Sciatic nerve (tissue), 2 donors: ENCODE results near the gene TMEM185B. TPM values are rescaled to one million over a fixed set of nuclear protein-coding genes. Genes with fewer than 3 reads are reported as not detected.

Source experiments
- ATAC-seq: fragments of 200-7000 bp; cut with Tn5 transposase; one replicate; pipeline ENCODE4 v1.9.1; 2020; ENCODE audit warnings: mild to moderate bottlenecking, moderate library complexity
- DNase-seq: peaks from one replicate; pipeline ENCODE4 v3.0.0-alpha.2; 2020; ENCODE audit warnings: low spot score
- intact Hi-C: fragments of 100-400 bp; cut with DNase I; formaldehyde crosslinking; loops from one replicate; pipeline ENCODE4 v1.14.2; 2022
- total RNA-seq: library from RNA; stranded (reverse); fragmentation: NEBNext Ultra II Directional; extraction: Animal tissue kit (Norgen Biotek cat#: 25700); gene quantifications from one replicate; pipeline ENCODE4 v1.2.1, GENCODE V29; 2021
- donor health status: DM: no; HTN: no; CAD: no.
- donor health status: DM: no; HTN: no; CAD: no.

Gene TMEM185B
- total RNA-seq, 1 donor from 2014 or later: 19.9 TPM

DNA sequence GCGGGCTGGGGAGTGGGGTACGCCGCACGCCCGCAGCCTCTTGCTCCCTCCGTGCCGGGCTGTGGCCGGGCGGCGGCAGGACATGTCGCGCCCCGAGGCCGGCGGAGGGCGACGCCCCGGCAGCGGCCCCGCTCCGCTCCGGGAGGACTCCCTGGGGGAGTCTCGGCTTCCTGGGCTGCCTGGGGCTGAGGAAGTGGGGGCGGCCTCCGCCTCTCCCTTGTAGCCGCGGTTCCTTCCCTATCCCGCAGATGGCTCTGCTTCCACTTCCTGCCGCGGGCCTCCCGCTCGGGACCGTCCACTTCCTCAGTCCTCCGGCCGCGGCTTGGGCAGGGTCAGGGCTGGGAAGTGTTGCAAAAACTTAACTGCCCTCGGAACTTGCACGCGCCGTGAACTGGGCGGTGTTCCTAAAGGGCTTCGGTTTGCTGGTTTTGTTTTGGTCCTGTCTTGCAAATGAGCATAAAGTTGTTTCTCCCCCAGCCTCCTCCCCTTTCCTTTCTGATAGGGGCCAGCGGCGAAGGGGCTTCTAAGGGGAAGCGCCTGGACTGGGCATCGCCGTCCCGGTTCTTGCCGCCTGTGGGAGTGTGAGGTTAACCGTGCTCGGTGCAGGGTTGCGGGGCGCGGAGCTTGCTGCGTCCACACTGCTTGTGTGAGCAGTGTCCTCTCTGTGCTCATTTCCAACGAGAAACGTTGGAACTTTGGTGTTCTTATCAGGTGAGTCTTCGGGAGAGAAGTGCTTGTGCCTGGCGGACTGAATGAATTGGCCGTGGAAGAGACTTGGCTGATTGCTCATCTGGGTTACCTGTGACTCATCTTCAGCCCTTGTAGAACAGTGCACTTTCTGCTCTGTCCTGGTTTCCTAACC lies 30.1 kb upstream of the TMEM185B start:
- intact Hi-C loops: no loop called here
- ATAC-seq (peak; percentile 78), DNase-seq (peak; percentile 90)

GRCh38 chr2:120252225-120253020 lies 29.2 kb upstream of the TMEM185B start, which contains the start of gene RALB:
RALB (plus strand) TSS chr2:120252852; CDS start chr2:120278665, 25,813 bp downstream.
- peak; percentile 98 for ATAC-seq
- intact Hi-C loops: no loop called here

GRCh38 chr2:120251880-120252224 lies 28.7 kb upstream of the TMEM185B start:
- ATAC-seq (no peak), DNase-seq (no peak)
- intact Hi-C loops: no loop called here

More at GRCh38 chr2:120252225-120253020, 29.2 kb upstream of the TMEM185B start, which contains the start of gene RALB:
- peak; percentile 100 for DNase-seq

DNA sequence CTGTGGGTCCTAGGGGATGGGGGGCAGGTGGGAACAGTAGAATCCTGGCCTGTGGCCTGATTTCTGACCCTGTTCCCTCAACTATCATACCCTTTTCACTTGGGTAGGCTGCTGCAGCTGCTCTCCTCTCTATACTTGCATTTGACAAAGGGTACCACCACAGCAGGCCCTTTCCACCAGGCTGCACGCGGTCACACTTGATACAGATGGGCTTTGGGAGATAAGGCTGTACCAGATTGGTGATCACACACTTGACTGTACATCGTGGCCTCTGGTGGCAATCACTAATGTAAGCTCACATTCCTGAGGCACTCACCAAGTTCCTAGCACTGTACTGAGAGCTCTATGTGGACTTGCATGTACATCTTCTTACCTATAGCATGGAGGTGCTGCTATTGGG lies 27.9 kb upstream of the TMEM185B start:
- intact Hi-C loops: no loop called here
- DNase-seq: no peak
- ATAC-seq: no peak

GRCh38 chr2:120250640-120251039 lies 27.4 kb upstream of the TMEM185B start:
- intact Hi-C loops: no loop called here
- no peak for DNase-seq
- no peak for ATAC-seq

DNA sequence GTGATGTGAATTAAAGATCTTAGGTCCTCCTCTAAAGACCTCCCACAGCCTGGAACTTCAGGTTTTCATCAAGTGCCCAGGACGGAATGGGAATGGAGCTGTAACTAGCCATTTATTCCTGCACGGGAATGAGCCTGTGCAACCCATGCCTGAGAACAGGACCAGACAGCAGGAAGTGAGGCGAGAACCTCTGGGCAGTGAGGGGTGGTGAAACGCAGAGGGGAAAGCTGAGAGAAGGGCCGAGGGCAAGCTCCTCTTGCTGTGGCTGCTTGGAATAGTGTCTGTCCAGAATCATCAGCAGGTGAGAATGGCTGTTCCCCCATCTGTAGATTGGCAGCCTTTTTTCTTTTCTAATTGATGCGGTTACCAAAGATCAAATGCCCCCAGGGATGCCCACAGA lies 24.7 kb upstream of the TMEM185B start:
- no peak for ATAC-seq
- intact Hi-C loops: no loop called here
- no peak for DNase-seq

DNA sequence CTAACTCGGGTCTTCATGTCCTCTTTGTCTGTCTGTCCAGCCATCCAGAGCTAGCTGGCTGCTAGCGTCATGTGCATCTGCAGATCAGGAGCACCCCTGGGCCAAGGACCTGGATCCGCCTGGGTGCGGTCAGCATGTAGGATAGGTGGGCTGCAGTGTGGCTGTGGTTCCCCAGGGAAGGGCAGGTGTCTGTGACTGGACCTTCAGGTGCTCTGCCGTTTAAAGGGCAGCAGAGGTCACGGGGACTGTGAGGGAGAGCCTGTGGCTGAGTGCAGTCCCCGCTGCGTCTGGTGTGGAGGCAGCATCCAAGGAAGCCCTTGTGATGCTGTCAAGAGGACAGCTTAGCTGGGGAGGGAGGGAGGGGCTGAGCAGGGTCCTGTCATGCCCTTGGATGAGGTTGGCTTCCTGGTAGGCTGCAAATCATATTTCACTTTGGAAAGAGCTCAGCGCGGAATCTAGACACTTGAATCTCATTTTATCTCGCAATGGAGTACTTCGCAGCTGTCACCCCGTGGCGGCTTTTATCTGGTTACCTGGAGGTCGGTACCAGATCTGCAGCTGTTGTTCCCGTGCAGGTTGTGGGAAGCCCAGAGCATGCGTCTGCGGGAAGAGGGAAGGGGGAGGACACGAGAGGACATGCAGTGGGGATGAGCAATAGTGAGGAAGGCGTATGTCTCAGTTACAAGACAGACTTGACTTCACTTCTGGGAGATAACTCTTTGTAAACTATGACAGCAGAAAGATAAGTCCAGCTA lies 23.5 kb upstream of the TMEM185B start:
- intact Hi-C loops: no loop called here
- ATAC-seq: no peak
- no peak for DNase-seq

DNA sequence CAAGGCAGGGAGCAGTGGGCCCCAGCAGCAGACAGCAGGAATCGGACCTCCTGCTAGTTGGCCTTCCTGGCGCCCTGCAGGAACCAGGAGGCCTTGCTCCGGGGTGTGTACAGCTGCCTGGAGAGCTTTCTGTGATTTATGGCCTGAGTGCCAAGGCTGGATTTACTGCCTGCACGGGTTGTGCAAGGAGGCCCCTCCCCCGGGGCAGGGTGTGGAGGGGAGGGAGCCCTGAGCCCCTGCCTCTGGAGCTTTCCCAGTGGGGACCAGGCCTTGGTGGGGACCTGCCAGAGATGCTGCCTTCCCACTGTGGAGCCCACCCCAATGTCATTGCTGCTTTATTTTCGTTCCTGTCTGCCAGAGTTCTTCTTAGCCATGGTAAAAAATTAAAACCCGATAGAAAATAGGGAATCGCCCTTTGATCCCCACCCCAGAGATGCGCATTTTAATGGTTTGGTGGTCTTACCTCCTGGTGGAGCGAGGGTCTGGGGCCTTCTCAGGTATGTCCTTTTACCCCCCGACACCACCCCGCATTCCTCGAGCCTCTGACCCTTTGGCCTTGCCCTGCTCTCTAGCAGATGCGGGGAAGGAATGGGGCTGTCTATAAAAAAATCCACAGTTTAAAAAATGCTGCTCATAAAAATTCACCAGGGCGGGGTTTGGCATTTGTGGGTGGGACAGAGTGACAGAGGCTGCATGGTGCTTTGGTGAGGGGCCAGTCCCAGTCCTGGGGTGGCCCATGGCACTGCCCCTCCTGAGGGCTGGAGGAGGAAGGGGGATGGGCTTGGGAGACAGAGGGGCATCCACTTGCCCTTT lies 22.5 kb upstream of the TMEM185B start:
- ATAC-seq (peak; percentile 54), DNase-seq (no peak)
- intact Hi-C loops: no loop called here

DNA sequence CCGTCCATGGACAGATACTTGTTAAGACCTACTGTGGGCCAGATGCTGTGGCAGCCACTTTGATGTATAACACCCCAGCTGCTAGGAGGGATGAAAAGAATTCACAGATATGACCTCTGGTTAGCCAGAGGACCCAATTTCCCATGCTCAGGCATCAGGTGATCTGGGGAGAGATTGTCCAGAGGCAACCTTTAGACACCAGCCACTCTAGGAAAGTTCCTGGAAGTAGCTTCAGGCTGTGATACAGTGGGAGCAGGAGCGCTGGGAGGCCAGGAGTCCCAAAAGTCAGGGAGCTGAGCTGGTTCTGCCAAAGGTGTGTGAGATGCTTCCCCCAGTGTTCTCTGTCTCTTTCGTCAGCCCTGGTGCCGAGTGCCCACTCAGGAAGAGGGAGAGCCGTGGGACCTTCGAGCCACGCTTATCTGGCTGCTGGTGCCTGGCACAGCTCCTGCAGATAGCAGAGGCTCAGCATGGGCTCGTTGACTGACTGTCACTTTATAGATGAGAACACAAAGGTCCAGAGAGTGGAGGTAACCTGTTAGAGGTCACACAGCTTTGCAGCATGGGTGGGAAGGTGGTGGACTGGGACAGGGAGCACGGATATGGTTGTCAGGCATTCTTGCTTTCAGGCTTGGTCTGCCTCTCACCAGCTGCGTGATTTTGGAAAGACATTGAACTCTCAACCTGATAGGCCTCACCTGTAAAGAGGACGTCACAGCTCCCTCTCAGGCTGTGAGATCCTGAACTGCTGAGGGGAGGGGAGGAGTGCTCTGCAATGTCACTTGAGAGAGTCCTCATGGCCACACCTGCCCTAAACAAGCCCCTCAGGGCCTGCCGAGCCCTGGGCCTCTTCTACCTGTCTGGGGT lies 21.7 kb upstream of the TMEM185B start:
- ATAC-seq (no peak), DNase-seq (no peak)
- intact Hi-C loops: no loop called here

- ATAC-seq: no peak
- intact Hi-C loops: no loop called here
- no peak for DNase-seq
Observed at GRCh38 chr2:120243875-120244553, 20.8 kb upstream of the TMEM185B start.

- DNase-seq (no peak), ATAC-seq (peak; percentile 9)
- intact Hi-C loops: no loop called here
Observed at GRCh38 chr2:120243211-120243610, 20.0 kb upstream of the TMEM185B start.

DNA sequence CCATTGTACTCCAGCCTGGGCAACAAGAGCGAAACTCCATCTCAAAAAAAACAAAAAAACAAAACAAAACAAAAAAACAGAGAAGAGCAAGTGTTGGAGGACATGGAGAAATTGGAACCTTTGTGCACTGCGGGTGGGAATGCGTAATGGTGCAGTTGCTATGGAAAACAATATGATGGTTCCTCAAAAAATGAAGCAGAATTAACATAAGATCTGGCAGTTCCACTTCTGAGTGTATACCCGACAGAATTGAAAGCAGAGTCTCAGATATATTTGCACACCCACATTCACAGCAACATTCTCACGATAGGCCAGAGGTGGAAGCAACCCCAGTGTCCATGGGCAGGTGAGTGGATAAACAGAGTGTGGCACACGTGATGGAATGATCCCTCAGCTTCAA lies 18.5 kb upstream of the TMEM185B start:
- ATAC-seq: no peak
- DNase-seq: no peak
- intact Hi-C loops: no loop called here

DNA sequence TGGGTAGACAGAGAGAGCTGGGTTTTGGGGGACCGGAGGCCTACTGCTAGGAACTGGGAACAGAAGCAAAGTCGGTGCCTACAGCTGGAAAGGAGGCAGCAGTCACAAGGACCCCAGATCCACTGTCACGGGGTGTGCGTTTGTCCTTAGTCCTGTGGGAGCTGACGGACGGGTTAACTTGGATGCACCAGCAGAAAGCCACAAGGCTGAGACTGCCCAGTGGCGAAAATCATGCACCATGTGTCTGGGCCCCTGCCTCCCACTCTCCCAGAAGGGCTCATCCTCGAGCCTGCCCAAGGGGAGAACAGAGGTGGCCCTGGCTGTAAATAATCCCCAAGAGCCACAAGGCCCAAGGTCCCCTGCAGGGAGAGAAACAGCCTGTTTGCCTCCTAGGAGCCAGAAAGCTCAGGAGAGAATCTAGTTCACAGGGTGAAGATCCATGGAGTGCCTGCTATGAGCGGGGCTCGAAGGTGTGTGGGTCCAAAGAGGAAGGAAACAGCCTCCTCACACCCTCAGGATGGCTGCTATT lies 17.8 kb upstream of the TMEM185B start:
- intact Hi-C loops: no loop called here
- ATAC-seq (no peak), DNase-seq (no peak)

GRCh38 chr2:120239488-120240287 lies 16.5 kb upstream of the TMEM185B start:
- DNase-seq (no peak), ATAC-seq (peak; percentile 53)
- intact Hi-C loops: no loop called here

DNA sequence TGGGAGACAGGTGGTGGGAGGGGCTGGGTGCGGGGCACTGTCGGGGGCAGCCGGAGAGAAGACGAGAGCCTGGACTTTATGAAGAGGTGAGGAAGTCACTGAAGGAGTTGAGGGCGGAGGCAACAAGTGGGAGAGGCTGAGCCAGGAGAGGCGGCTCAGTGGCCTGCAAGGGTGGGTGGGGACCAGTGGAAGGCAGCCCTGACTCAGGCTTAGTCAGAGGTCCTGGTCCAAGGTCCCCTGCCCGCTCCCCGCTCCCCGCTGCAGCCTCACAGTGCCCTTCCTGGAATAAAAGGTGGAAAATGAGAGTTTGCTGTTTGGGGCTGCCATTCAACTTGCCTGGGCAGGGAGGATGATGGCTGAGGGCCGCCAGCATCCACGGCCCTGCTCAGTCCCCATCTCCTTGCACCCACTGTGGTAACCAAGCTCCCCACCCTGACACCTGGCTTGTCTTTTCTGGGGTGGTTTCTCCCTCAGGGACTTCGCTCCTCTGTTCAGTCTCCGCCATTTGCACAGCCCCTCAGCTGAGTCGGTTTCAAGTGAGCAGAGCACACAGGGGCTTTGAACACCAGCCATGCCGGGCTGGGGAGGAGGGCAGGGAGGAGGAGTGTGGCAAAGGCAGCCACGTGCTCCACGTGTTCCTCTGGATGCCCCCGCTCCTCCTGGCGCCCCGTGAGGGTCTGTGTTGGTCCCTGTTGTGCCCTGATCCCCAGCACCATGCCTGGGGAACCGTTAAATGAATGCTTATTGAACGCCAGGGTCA lies 15.7 kb upstream of the TMEM185B start:
- no peak for DNase-seq
- intact Hi-C loops: no loop called here
- ATAC-seq: peak; percentile 44
